NCI-H2081 treated with DMSO at 0.1 percent for 48 hours (cell line): ENCODE results near the gene GPR84.
A peak's percentile ranks its signal among the peaks of the same experiment; 100 is the strongest.
"Not testable (repeated sequence)": the region's sequence is repeated elsewhere in the genome, so short reads cannot be mapped to it uniquely, and the experiment has no call there.

ENCODE experiments used
- DNase-seq: peaks from one replicate; lab custom pipeline; 2025; lab: John Stamatoyannopoulos, UW

Gene GPR84

DNA sequence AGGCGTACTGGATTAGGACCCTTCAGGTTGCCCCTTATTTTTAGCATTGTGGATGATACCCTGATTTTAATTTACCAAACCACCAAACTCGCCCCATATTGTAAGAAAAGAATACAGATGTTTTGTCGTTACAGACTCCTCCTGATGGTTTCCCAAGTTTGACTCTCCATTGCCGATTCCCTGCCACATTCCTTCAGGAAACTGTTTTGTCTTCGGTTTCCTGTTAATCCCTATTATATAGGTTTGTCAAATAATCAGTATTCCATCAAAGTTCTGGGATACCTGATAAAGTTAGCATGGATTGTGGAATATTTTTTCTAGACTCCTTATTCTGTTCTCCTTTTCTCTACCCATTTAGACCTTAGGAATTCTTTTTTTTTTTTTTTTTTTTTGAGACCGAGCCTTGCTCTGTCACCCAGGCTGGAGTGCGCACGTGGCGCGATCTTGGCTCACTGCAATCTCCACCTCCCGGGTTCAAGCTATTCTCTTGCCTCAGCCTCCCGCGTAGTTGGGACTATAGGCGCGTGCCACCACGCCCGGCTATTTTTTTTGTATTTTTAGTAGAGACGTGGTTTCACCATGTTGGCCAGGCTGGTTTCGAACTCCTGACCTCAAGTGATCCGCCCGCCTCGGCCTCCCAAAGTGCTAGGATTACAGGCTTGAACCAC is 38.7 kb downstream of the GPR84 start:
- not testable (repeated sequence) for DNase-seq

DNA sequence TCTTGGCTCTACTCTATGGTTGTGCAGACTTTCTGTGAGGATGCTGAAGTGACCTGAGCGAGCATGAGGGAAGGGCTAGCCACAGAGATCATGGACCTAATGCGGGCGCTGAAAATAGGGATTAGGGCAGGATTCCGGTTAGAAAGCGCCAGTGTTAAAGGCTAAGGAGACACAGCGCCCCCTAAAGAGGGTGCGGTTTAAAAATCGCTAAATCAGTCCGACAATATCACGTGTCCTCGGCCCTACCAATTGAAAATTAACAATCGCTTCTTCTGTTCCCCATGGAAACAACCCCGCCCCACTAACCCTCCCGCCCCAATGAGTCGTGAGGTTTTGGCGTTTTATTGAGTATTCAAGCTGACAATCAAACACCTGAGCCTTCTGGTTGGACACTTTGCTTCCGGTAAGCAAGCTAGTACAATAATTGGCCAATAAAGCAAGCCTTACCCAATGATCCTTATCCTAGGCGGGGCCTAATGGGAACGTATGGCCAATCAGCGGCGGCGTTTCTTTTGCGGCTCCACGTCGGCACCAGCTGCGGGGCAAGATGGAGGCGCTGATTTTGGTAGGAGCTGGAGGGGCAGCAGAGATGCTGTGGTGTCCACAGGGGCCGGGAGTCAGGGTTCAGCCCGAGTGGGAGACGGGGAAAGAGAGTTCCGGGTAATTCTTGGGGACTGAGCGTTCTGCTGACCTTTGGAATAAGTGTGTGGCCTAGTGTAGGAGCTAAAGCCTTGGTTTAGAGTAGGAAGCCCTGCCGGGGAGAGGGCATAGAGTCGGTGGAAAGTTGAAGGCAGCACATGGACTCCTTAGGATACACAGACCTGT is 39.5 kb downstream of the GPR84 start, which contains the start of gene COPZ1:
Gene COPZ1 (plus strand): TSS at position 515 of the 825 bp plus-strand sequence. CDS start 33 bp downstream, at position 548.
- DNase-seq: peak; percentile 100

DNA sequence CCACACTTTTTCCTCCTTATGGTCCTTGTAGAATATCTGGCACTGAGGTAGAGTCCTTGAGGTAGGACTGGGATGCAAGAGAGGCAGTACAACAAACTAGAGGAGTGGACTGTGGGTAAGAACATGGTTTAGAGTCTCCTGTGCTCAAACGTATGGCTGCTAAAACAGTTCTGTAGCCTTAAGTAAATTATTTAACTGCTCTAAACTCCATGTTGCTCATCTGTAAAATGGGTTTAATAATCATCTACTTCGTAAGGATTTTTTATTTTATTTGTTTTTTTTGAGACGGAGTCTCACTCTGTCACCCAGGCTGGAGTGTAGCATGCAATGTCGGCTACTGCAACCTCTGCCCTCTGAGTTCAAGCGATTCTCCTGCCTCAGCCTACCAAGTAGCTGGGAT is 42.9 kb downstream of the GPR84 start:
- DNase-seq: no peak
